Activated CD4-positive, alpha-beta T cell treated with anti-CD3 and anti-CD28 coated beads, Interleukin-2, amount 50 U/mL, for 24 hours (primary cell): Measurements from ENCODE around the gene P3H2.

ENCODE experiments used
- DNase-seq, 2 donors: peaks; one replicate each; pipeline ENCODE4 v3.0.0-alpha.2; 2020; ENCODE audit warnings: low read depth in 1 of 2, low spot score in 1 of 2

Gene P3H2

GRCh38 chr3:190019844-190020243 is 100.9 kb downstream of the P3H2 start:
- no peak for DNase-seq

- DNase-seq = no peak
These were observed 101.7 kb downstream of the P3H2 start for GRCh38 chr3:190019006-190019405.

GRCh38 chr3:190018460-190018859 is 102.2 kb downstream of the P3H2 start:
- no peak for DNase-seq

- no peak for DNase-seq
These were observed 103.0 kb downstream of the P3H2 start for GRCh38 chr3:190017521-190018288.

- DNase-seq = no peak
These were observed 103.7 kb downstream of the P3H2 start for GRCh38 chr3:190016966-190017365.

- DNase-seq = no peak
These were observed 105.8 kb downstream of the P3H2 start for GRCh38 chr3:190014940-190015339.

DNA sequence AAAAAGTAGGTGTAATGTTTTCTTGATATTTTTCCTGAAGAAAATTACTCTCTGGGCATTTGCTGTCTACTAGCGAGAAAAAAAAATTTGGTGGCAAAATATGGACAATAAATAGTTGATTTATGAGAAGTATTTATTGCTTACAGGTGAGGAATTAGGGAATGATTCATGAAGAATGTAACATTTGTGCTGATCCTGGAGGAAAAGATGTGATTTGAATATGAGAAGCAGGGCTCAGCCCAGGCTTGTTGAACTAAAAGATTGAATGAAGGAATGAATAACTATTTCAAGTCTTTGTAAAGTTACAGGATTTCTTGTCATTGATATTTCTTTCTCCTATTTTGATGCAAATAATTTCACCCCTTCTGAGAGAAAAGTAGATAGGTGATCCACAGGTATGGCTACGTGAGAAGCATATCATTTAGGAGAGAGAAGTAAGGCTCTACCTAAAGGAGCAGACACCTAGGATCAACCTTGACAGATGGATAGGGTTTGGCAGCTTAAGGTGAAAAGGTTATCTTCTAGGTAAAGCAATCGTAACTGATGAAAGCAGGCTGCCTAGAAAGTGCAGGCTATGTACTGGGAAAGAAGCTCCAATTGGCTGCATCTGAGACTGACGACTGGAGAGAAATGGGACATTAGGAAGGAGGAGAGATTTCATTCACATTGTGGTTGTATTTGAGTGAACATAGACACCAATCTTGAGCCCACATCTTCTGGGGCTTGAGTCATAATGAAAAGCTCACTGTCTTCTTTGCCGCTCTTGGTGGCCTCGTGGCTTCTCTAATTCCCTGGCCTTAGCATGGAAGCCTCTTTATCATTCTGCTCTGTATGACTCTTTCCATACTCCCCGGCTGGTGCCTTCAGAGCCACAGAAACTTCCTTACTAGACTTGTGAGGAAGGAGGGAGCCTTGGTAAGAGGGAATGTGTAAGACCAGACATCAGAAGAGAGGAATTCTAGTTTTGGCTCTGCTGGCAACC is 106.5 kb downstream of the P3H2 start:
- DNase-seq = no peak

DNA sequence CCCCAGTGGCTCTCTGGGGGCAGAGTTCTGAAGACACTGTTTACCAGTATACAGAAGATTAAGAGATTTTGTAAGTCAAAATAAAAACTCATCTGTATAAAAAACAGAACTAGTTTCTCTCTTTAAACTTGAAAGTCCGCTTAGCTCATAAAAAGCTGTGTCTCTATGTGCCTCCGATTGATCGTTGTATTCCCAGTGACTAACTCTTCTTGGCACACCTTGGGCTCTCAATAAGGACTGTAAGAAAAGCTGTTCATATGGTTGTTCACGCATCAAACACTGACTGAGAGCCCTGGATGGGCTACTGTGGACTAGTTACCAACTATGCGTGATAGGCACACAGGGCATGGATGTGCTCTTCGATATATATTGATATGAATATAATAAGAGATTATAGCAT is 107.9 kb downstream of the P3H2 start:
- DNase-seq = no peak

- no peak for DNase-seq
These were observed 108.3 kb downstream of the P3H2 start for GRCh38 chr3:190012314-190012782.

DNA sequence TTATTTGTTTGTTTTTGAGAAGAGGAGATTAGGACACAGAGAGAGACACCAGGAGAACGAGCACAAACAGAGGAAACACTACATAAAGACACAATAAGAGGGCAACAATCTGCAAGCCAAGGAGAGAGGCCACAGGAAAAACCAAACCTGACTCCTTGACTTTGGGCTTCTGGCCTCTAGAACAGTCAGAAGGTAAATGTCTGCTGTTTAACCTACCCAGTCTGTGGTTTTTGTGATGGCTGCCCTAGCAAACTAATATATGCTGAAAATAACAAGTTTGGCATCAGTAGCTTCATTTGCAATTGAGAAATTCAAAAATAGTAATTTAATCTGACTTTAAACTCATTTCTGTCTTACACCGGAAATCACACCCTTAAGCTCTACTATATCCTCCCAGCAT is 110.2 kb downstream of the P3H2 start:
- no peak for DNase-seq

DNA sequence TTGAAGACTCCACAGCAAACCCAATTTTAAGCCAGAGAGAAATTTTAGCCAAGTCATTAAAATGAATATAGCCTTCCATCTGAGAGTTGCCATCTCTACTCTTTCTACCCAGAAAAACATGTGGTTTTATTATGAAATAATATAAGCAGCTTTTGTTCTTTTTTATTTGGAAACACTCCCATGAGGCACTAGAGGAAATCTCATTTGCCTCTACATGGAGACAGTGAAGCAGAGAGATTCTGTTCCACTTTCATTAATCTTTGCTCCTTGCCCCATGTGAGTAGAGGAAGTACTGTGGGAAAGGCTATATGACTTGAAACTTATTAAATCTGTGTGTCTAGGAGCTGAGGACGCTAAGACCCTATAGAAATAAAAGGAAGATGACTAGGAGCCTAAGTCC is 111.1 kb downstream of the P3H2 start:
- DNase-seq = no peak

- DNase-seq = no peak
These were observed 112.3 kb downstream of the P3H2 start for GRCh38 chr3:190008432-190008831.

- DNase-seq = no peak
These were observed 115.2 kb downstream of the P3H2 start for GRCh38 chr3:190005343-190006113.

DNA sequence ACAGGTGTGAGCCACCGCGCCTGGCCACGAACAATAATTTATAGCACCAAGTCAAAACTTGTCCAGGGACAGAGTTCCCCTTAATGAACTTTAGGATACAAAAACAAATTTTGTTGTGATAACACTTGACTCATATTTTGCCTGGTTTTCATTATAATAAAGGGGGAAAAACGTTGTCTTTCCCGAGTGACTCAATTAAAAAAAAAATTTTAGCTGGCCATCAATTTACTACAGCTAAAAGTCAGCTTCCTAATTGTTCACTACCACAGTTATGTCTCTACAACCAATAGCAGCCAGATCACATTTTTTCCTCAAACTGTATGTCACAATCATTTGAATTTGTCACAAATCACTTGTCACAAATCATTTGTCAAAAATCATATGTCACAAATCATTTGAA is 116.0 kb downstream of the P3H2 start:
- no peak for DNase-seq

GRCh38 chr3:190003681-190004123 is 117.0 kb downstream of the P3H2 start:
- DNase-seq = no peak

DNA sequence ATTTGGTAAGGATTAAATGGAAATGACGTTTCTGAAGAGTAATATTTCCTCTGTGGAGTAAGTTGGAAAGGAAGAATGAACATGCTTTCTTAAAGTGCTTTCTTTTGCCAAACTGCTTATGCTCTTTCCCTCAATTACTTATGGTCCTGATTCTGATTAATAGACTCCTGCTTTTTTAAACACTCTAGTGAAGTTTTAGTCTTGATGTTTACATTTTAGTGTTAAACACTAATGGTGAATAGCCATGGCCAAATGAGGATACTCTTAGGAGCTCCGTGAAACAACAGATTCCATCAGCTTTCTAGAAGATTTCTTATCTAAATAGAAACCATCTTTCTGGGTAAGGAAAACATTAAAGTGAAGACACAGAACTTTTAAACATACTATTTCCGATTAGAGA is 117.6 kb downstream of the P3H2 start:
- no peak for DNase-seq

- DNase-seq = no peak
These were observed 119.3 kb downstream of the P3H2 start for GRCh38 chr3:190001426-190001825.

DNA sequence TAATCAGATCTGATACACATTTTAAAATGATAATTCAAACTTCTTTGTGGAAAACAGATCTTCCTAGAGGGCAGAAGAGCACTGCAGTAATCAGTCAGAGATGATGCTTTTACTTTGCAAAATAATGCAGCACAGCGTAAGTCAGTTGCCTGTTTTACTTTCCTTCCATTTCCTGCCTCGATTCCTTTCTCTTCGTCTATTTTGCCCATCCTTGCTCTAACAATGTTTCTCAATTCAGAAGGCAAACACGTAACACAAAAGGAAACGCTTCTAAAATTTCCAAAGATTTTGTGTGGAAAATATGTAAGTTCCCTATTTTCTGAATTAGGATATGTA is 119.9 kb downstream of the P3H2 start:
- no peak for DNase-seq

DNA sequence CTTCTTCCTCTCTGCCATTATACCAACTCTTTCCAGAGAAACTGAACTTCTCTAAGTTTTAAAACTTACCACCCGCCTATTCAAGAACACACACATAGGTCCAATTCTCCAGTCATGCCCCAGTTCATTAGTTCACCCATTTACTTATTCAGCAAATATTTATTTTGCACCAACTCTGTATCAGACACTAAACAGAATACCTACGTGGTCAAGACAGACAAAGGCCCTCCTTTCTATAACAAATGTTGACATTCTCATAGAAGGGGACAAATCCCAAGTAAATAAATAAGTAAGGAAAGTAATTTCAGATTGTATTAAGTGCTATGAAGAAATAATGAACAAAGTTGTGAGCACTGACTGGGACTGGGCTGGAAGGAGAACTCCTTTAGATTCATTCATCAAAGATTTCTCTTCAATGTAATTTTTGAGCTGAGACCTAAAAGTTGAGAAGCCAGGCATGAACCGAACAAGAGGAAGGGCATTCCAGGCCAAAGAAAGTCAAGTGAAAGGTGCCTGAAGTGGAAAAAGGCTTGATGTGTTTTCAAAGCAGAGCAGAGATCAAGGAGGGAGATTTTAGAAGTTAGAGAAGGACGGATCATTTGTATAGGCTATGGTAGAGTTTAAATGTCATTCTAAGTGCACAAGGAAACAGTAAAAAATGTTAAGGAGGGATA is 120.4 kb downstream of the P3H2 start:
- no peak for DNase-seq

- DNase-seq = no peak
These were observed 121.0 kb downstream of the P3H2 start for GRCh38 chr3:189999718-190000117.

DNA sequence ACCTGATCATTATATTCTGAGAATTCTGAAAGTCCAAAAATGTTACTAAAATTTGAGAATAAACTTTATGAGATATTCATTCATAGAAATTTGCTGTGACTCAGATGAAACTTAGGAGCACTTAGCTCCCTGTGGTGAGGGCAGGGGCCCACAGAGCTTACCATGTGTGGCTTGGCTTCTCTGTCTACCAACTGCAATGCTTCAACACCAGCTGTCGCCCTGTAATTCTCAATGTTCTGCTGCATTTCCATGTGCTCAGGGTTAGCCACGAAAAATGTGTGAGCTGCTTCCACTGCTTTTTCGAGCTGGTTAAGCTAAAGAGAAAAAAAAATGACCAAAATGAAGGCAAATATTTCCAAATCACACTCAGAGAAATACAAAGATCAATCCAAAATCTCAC is 125.6 kb downstream of the P3H2 start:
- no peak for DNase-seq
